ENCODE data around the gene GRPEL1. TPM values are rescaled to one million over a fixed set of nuclear protein-coding genes. Genes with fewer than 3 reads are reported as not detected.

GRPEL1 gene
- 21.1 and 35.2 TPM in 2 replicates for polyA plus RNA-seq (2011; rRNA removed)
- 10.8 and 12.1 TPM in 2 replicates for polyA minus RNA-seq (2011; rRNA and poly(A)+ RNA removed)

DNA sequence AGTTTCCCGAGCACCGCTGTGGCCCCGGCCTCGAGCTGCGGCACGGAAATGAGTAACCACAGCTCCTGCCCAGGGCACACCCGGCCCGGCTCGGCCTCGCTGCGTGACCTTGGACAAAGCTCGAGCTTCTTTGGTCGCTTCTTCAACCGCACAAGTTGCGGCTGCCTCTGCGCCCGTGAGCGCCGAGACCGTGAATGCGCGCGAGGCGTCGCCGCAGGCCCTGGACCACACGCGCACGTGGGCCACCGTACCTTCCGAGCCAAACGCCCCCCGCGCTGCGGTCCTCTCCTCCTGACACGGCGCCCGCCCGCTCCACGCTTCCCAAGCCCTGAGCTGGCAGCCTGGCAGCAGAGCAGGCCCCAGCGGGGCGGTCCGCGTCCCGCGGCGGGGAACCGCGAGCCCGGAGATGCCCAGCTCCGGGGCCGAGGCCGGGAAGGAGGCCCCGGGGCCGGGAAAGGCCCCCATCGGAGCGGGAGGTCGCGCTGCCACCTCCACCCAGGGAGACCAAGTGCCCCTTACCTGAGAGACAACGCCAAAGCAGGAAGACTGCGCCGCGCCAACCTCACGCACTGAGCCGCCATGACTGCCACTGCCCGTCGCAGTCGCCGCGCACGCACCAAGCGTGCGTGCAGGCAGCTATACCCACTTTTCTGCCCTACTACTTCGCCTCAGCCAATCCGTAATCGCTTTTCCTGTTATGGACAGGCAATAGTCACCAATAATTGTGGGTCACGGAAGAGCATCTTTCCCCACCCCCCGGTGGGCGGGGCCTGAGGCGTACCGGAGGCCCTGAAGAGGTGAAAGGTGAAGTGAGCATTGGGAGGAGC is at the start of gene GRPEL1:
GRPEL1 (minus strand) TSS at position 613 of the 827 bp plus-strand sequence; CDS start at position 581, 32 bp downstream.
- TF ChIP-seq, protein P1, sequence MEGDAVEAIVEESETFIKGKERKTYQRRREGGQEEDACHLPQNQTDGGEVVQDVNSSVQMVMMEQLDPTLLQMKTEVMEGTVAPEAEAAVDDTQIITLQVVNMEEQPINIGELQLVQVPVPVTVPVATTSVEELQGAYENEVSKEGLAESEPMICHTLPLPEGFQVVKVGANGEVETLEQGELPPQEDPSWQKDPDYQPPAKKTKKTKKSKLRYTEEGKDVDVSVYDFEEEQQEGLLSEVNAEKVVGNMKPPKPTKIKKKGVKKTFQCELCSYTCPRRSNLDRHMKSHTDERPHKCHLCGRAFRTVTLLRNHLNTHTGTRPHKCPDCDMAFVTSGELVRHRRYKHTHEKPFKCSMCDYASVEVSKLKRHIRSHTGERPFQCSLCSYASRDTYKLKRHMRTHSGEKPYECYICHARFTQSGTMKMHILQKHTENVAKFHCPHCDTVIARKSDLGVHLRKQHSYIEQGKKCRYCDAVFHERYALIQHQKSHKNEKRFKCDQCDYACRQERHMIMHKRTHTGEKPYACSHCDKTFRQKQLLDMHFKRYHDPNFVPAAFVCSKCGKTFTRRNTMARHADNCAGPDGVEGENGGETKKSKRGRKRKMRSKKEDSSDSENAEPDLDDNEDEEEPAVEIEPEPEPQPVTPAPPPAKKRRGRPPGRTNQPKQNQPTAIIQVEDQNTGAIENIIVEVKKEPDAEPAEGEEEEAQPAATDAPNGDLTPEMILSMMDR (IDR thresholded peaks at IDR 0.05; ENCODE audit: insufficient read depth, low read depth, low read length): no peak
- ChIA-PET POLR2A (interaction anchor here (0.5 to 1.2 kb wide), 3 partner anchors 25 to 371 kb away, joined by 3 to 12 read pairs (median 5); partner anchors contain the start of gene TADA2B), CTCF (interaction anchor here (0.6 to 10.8 kb wide), 9 partner anchors 24 to 358 kb away, joined by 3 to 116 read pairs (median 4); partner anchors contain the start of genes MRFAP1L1 and TADA2B)
- Histone ChIP-seq H3K4me3 (ENCODE audit: low read depth, low read length) (peak within 1 kb of the TSS; percentile 70), H3K36me3 (ENCODE audit: control insufficient read depth, insufficient read depth, low read length) (peaks cover 7% of the 10 kb centered on the region), H3K27me3 (ENCODE audit: control insufficient read depth, insufficient read depth, low read length) (no peaks in the 10 kb centered on the region)
- peak; percentile 97 for DNase-seq (ENCODE audit: low read depth)

- CTCF ChIA-PET: interaction anchor here (1.1 kb wide), 1 partner anchor 22 kb away, joined by 3 read pairs; no protein-coding TSS in a partner anchor
- TF ChIP-seq, protein P1 (IDR thresholded peaks at IDR 0.05; ENCODE audit: insufficient read depth, low read depth, low read length): no peak
- Histone ChIP-seq H3K27me3 (ENCODE audit: control insufficient read depth, insufficient read depth, low read length) (no peaks in the 10 kb centered on the region; the same call in none of the 2 replicates), H3K4me3 (ENCODE audit: low read depth, low read length) (no peak overlapping the region), H3K36me3 (ENCODE audit: control insufficient read depth, insufficient read depth, low read length) (no peaks in the 10 kb centered on the region)
- no peak for DNase-seq (ENCODE audit: low read depth)
- POLR2A ChIA-PET: no interaction called here
Measured at GRCh38 chr4:7116705-7117104, 48.8 kb upstream of the GRPEL1 start.

DNA sequence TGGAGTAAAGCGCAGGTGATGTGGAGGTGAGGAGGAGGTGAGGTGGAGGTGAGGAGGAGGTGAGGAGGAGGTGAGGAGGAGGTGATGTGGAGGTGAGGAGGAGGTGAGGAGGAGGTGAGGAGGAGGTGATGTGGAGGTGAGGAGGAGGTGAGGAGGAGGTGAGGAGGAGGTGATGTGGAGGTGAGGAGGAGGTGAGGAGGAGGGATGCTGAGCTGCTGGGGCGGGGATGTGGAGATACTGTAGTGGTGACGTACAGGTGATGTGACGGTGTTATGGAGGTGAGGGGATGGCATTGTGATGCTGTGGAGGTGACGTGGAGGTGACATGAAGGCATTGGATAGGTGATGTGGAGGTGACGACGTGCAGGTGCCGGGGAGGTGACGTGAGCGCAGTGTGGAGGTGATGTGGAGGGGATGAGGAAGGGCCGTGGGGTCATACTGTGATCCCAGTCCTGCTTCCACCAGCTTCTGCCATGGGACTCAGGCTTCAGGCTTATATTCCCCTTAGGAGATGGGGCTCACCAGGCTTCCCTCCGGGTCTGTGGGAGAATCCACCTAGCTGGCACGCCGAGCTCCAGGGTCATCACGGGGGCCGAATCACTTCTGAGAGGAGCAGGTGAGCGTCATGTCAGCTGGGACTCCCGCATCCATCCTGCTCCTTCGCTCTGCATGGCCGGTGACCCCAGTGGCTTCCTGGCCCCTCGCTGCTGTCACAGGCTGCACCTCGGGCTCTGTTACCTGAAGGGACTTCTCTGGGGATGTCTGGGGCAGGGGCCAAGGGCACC is 47.9 kb upstream of the GRPEL1 start:
- Histone ChIP-seq H3K27me3 (ENCODE audit: control insufficient read depth, insufficient read depth, low read length) (no peaks in the 10 kb centered on the region; the same call in 1 of the 2 replicates), H3K36me3 (ENCODE audit: control insufficient read depth, insufficient read depth, low read length) (no peaks in the 10 kb centered on the region), H3K4me3 (ENCODE audit: low read depth, low read length) (no peak overlapping the region)
- TF ChIP-seq, protein P1 (IDR thresholded peaks at IDR 0.05; ENCODE audit: insufficient read depth, low read depth, low read length): no peak
- ChIA-PET CTCF (no interaction called here), POLR2A (no interaction called here)
- no peak for DNase-seq (ENCODE audit: low read depth)

GRCh38 chr4:7112656-7113055 is 44.8 kb upstream of the GRPEL1 start:
- ChIA-PET POLR2A (no interaction called here), CTCF (no interaction called here)
- no peak for DNase-seq (ENCODE audit: low read depth)
- Histone ChIP-seq H3K36me3 (ENCODE audit: control insufficient read depth, insufficient read depth, low read length) (no peaks in the 10 kb centered on the region), H3K4me3 (ENCODE audit: low read depth, low read length) (no peak overlapping the region), H3K27me3 (ENCODE audit: control insufficient read depth, insufficient read depth, low read length) (no peaks in the 10 kb centered on the region)
- TF ChIP-seq, protein P1 (IDR thresholded peaks at IDR 0.05; ENCODE audit: insufficient read depth, low read depth, low read length): no peak

- CTCF ChIA-PET: no interaction called here
- no peak overlapping the region for H3K4me3 ChIP-seq (ENCODE audit: low read depth, low read length)
- POLR2A ChIA-PET: no interaction called here
- no peaks in the 10 kb centered on the region for H3K36me3 ChIP-seq (ENCODE audit: control insufficient read depth, insufficient read depth, low read length)
- no peak for DNase-seq (ENCODE audit: low read depth)
- TF ChIP-seq, protein P1 (IDR thresholded peaks at IDR 0.05; ENCODE audit: insufficient read depth, low read depth, low read length): no peak
- no peaks in the 10 kb centered on the region for H3K27me3 ChIP-seq (ENCODE audit: control insufficient read depth, insufficient read depth, low read length)
Measured at GRCh38 chr4:7111441-7111840, 43.6 kb upstream of the GRPEL1 start.

Data from BJ (cell line).